Tibial nerve (tissue), 4 donors: ENCODE measurements around the gene MS4A10. TPM values are rescaled to one million over a fixed set of nuclear protein-coding genes. Genes with fewer than 3 reads are reported as not detected.
A peak's percentile ranks its signal among the peaks of the same experiment; 100 is the strongest.

ENCODE experiments used
- DNase-seq, 2 donors: peaks; one replicate each; pipeline ENCODE4 v3.0.0-alpha.2; 2019; ENCODE audit warnings: low spot score in 2 of 2
- H3K27ac ChIP-seq, 4 donors: fragments of 200-600 bp; sonication (generic) in 3 of 4; one replicate each; pipeline ENCODE4 v1.5.1; 2017 to 2019; ENCODE audit warnings: mild to moderate bottlenecking in 1 of 4
- H3K27me3 ChIP-seq, 2 donors: fragments of 200-600 bp; sonication (generic) in 1 of 2; one replicate each; pipeline versions ENCODE4 v1.5.1 to v1.6.0; 2017 to 2019
- H3K36me3 ChIP-seq, 3 donors: fragments of 200-600 bp; sonication (generic); one replicate each; pipeline ENCODE4 v1.5.1; 2018 to 2019
- H3K4me1 ChIP-seq, 4 donors: fragments of 200-600 bp; sonication (generic) in 3 of 4; one replicate each; pipeline ENCODE4 v1.5.1; 2017 to 2019
- H3K4me3 ChIP-seq, 4 donors: fragments of 200-600 bp; sonication (generic) in 3 of 4; one replicate each; pipeline ENCODE4 v1.5.1; 2017 to 2019; ENCODE audit warnings: mild to moderate bottlenecking in 1 of 4, moderate library complexity in 1 of 4
- H3K9me3 ChIP-seq, 4 donors: fragments of 200-600 bp; sonication (generic) in 3 of 4; one replicate each; pipeline ENCODE4 v1.5.1; 2017 to 2019
- CTCF ChIP-seq, 5 experiments: fragments of 200-600 bp in 3 of 5; fragments of 450-650 bp in 2 of 5; sonication (generic) in 3 of 5; IDR thresholded peaks; one replicate each; pipeline ENCODE4 v1.5.1; 2016 to 2019; ENCODE audit warnings: antibody characterized with exemption in 5 of 5, mild to moderate bottlenecking in 3 of 5, moderate library complexity in 2 of 5
- EP300 ChIP-seq, 2 donors: sonication (generic); formaldehyde crosslinking; IDR thresholded peaks; one replicate each; pipeline ENCODE4 v1.6.1; 2017; ENCODE audit warnings: antibody characterized with exemption in 2 of 2, mild to moderate bottlenecking in 1 of 2
- POLR2A ChIP-seq, 2 donors: fragments of 450-650 bp; IDR thresholded peaks; one replicate each; pipeline ENCODE4 v1.6.1; 2017; ENCODE audit warnings: antibody characterized with exemption in 2 of 2, mild to moderate bottlenecking in 2 of 2, moderate library complexity in 2 of 2
- WGBS, 2 donors: methylation state at CpG; one replicate each; pipeline ENCODE4 v1.1.5; 2018; 5-methylcytosine and 5-hydroxymethylcytosine counted together
- total RNA-seq, 4 donors: library from RNA; depleted of rRNA; stranded (reverse); fragments of >200 nt; gene quantifications; one replicate each; pipeline ENCODE4 v1.1.0, GENCODE V29; 2016

The MS4A10 gene
- total RNA-seq, 4 donors from 2014 or later = not detected

DNA sequence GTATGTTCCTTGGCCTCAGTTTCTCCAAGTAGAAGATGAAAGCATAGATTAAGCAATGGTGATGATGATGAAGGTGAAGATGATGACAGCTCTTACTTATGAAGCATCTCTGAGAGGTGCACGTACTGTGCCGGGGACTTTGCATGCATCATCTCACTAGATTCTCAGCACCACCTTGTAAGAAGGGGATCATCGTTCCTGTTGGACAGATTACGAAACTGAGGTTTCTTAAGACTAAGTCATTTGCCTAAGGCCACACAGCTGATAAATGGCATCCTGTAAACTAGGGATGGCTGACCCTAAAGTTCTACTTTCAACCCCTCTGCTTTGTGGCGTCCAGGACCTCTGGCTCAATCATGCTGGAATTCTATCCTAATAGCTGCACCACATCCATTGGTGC is 19.8 kb upstream of the MS4A10 start:
- no peak overlapping the region for H3K27ac ChIP-seq
- H3K36me3 ChIP-seq = no peaks in the 10 kb centered on the region
- H3K27me3 ChIP-seq = peaks cover 0 to 23% of the 10 kb centered on the region in 2 donors
- H3K9me3 ChIP-seq = no peaks in the 10 kb centered on the region
- TF ChIP-seq POLR2A (IDR thresholded peaks at IDR 0.05) (no peak), CTCF (IDR thresholded peaks at IDR 0.05) (no peak)
- DNase-seq = no peak
- peaks cover 0 to 5% (median 0%) of the 10 kb centered on the region in 4 donors for H3K4me1 ChIP-seq
- 89 to 91% methylated on average over 5 of the region's 5 CpGs for WGBS, 2 donors
- H3K4me3 ChIP-seq = no peak overlapping the region

- no peak overlapping the region for H3K27ac ChIP-seq
- DNase-seq = no peak
- H3K36me3 ChIP-seq = no peaks in the 10 kb centered on the region
- H3K9me3 ChIP-seq = no peaks in the 10 kb centered on the region
- no peak overlapping the region for H3K4me3 ChIP-seq
- TF ChIP-seq CTCF (IDR thresholded peaks at IDR 0.05) (no peak), POLR2A (IDR thresholded peaks at IDR 0.05) (no peak), EP300 (IDR thresholded peaks at IDR 0.05) (no peak)
- 75 to 78% methylated on average over 10 of the region's 10 CpGs for WGBS, 2 donors
- H3K27me3 ChIP-seq = peaks cover 0 to 23% of the 10 kb centered on the region in 2 donors
- H3K4me1 ChIP-seq = peaks cover 0 to 5% (median 0%) of the 10 kb centered on the region in 4 donors
Observed at GRCh38 chr11:60766547-60766946, 18.6 kb upstream of the MS4A10 start.

GRCh38 chr11:60767388-60767811 is 17.7 kb upstream of the MS4A10 start:
- Histone ChIP-seq H3K27me3 (peaks cover 0 to 23% of the 10 kb centered on the region in 2 donors), H3K27ac (no peak overlapping the region), H3K4me3 (no peak overlapping the region), H3K4me1 (peaks cover 0 to 5% (median 0%) of the 10 kb centered on the region in 4 donors), H3K36me3 (no peaks in the 10 kb centered on the region), H3K9me3 (no peaks in the 10 kb centered on the region)
- DNase-seq = no peak
- TF ChIP-seq EP300 (IDR thresholded peaks at IDR 0.05) (no peak), POLR2A (IDR thresholded peaks at IDR 0.05) (no peak), CTCF (IDR thresholded peaks at IDR 0.05) (peak in 1 of 5 experiments; percentile 13)
- WGBS, 2 donors = 30 to 34% methylated on average over 17 to 24 of the region's 26 CpGs

DNA sequence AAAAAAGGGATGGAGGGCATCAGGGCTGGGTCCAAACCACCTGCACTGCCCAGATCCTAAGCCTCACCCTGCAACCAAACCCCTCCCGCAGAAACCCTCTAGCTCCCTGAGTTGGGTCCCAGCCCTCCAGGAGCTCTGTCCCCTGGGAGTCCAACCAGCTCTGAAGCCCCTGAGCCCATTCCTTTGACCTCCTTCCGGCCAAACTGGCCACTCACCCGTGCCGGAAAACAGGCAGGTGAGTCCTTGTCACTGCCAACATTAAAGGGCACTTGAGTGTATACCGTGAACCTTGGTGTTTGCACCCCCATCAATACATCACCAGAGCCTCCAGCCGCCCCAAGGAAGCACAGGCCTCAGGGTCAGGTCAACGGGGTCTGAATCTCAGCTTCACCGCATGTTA is 16.9 kb upstream of the MS4A10 start:
- no peak overlapping the region for H3K27ac ChIP-seq
- H3K36me3 ChIP-seq = no peaks in the 10 kb centered on the region
- H3K9me3 ChIP-seq = no peaks in the 10 kb centered on the region
- WGBS, 2 donors = 88 to 90% methylated on average over 7 to 8 of the region's 8 CpGs
- H3K4me3 ChIP-seq = no peak overlapping the region
- H3K4me1 ChIP-seq = peaks cover 0 to 5% (median 0%) of the 10 kb centered on the region in 4 donors
- DNase-seq = no peak
- H3K27me3 ChIP-seq = peaks cover 0 to 23% of the 10 kb centered on the region in 2 donors
- TF ChIP-seq CTCF (IDR thresholded peaks at IDR 0.05) (no peak), EP300 (IDR thresholded peaks at IDR 0.05) (no peak), POLR2A (IDR thresholded peaks at IDR 0.05) (no peak)

DNA sequence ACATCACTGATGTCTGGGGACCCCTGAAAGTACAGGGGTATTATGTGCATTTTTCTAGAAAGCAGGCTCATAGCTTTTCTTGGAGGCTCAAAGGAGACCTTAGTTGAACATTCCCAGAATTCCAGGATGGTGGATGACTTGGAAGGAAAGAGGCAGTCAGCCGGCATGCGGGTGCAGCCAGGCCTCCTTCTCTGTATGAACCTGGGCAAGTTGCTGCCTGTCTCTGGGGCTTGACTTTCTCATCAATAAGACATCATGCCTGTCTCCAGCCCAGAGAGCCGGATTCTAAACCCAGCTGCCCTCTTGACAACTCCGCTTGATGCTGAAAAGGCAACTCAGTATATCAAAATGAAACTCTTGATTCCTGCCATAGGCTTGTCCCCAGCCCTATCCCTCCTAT is 15.9 kb upstream of the MS4A10 start:
- Histone ChIP-seq H3K9me3 (no peaks in the 10 kb centered on the region), H3K27me3 (peaks cover 0 to 23% of the 10 kb centered on the region in 2 donors), H3K4me1 (peaks cover 0 to 5% (median 0%) of the 10 kb centered on the region in 4 donors), H3K4me3 (no peak overlapping the region), H3K27ac (no peak overlapping the region), H3K36me3 (no peaks in the 10 kb centered on the region)
- DNase-seq = no peak
- TF ChIP-seq CTCF (IDR thresholded peaks at IDR 0.05) (no peak), EP300 (IDR thresholded peaks at IDR 0.05) (no peak), POLR2A (IDR thresholded peaks at IDR 0.05) (no peak)
- 73 to 84% methylated on average over 4 of the region's 4 CpGs for WGBS, 2 donors
